CD4-positive, alpha-beta T cell treated with Interleukin-6 for 4 hours (primary cell): ENCODE data around the gene ABTB1.
A peak's percentile ranks its signal among the peaks of the same experiment; 100 is the strongest.
"Not testable (repeated sequence)": the region's sequence is repeated elsewhere in the genome, so short reads cannot be mapped to it uniquely, and the experiment has no call there.

Source experiments
- DNase-seq: peaks from one replicate; pipeline ENCODE4 v3.0.0-alpha.2; 2020; ENCODE audit warnings: mixed read lengths

The ABTB1 gene

DNA sequence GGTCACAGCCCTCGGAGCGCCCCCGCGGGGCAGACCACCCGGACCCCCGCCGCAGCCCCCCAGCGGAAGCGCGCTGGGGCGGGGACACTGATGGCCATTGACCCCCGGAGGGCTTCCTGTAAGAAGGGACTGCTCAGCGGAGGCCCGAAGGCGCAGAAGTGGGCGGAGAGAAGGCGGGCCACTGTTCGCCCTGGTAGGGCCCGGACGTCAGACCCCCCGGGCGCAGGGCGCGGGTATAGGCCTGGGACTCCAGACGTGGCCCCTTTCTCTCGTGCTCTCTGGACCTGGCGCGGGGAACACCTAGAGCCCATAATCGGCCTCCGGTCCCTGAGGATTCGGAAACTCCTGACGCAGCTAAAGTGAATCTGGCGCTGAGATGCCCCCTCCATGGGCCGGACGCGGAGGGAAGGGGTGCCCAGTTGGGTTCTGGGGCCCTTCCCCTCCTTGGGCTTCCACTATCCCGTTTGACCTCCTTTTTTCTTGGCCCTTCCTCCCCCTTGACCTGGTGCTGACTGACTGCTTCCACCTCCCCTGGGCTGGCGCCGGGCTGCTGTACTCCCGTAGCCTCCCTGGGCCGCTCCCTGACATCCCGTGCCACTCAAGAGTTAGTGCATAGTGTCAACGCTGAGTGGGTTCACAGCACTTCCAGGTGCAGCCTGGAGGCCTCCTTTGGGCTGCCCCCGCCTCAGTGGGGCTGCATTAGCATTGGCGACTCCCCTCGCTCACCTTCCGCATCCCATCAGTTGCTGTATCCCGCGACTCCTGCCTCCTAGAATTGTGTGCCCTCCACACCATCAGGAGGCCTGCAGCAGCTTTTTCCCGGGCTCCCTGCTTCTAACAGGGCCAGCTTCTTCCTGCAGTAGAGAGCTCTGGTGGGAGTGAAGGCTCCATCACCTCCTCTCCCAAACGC, 694 bp downstream of the ABTB1 start:
- peak; percentile 71 for DNase-seq

- peak; percentile 34 for DNase-seq
Measured at GRCh38 chr3:127674101-127674721, 1.5 kb downstream of the ABTB1 start.

DNA sequence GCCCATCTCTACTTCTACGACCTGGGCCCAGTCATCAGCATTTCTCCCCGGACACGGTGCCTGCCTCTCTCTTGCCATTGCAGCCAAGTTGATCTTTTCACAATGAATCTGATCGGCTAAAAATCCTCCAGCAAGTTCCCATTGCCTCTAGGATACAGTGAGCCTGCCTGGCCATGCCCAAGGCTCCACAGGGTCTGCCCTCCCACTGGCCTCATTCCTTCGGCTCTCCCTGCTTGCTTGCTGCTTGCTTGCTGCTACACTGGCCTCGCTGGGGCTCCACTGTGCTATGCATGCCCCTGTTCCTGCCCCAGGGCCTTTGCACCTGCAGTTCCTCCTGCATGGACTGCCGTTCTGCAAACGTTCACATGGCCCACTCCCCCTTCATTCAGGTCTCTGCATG, 2.0 kb downstream of the ABTB1 start:
- DNase-seq = no peak

- DNase-seq = no peak
Measured at GRCh38 chr3:127675651-127676391, 3.1 kb downstream of the ABTB1 start.

GRCh38 chr3:127676456-127676855, 3.7 kb downstream of the ABTB1 start:
- DNase-seq = no peak

DNA sequence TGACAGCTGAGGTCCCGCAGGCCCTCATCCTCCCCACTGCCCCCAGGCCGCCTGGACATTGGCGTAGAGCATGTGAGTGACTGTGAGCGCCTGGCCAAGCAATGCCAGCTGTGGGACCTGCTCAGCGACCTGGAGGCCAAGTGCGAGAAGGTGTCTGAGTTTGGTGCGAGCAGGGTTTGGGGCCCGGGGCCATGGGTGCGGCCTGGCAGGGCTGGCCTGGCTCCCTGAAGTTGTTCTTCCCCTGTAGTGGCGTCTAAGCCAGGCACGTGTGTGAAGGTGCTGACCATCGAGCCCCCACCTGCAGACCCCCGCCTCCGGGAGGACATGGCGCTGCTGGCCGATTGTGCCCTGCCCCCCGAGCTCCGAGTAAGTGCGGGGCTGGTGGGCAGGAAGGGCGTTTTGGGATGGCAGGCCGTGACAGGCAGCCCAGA, 4.2 kb downstream of the ABTB1 start:
- DNase-seq = no peak

DNA sequence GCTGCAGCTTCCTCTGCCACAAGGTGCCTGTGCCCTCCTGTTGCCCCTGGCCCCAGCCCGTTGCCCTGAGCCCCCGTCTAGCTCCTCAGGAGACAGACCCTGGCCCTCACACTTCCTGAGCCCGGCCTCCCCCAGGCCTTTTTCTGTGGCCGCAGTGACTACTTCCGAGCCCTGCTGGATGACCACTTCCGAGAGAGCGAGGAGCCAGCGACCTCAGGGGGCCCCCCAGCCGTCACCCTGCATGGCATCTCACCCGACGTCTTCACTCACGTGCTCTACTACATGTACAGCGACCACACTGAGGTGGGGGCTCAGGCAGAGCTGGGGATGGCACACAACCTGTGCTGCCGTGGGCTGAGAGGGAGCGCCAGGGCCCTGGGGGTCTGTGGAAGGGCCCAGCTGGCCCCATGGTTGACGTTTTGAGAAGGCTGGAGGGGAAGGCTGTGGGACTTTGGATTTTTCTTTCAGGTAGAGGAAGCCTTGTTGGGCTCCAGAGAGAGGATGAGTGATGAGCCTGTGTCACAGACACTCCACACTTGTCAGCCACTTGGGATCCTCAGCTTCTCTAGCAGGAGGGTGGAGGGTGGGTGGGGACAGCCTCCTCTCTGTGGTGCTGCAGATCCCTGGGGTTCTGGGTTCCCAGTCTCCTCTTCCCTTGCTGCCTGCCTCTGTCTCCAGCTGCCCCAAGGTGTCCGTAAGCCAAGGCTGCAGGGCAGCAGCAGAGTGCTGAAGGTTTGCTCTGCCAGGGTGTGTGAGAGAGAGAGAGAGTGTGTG, 5.0 kb downstream of the ABTB1 start:
- DNase-seq = no peak

DNA sequence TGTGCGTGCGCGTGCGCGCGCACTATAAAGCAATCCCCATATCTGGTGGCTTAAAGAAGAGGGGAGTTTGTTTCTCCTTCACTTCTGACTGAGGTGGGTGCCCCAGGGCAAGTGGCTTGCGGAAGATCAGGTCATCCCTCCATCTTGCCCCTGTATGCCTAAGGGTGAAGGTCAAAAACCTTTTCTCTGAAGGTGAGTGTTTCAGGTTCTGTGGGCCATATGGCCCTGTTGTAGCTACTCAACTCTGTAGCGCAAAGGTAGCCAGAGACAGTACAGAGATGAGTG, 5.5 kb downstream of the ABTB1 start:
- DNase-seq = no peak

- no peak for DNase-seq
Measured at GRCh38 chr3:127678611-127679533, 6.1 kb downstream of the ABTB1 start.

DNA sequence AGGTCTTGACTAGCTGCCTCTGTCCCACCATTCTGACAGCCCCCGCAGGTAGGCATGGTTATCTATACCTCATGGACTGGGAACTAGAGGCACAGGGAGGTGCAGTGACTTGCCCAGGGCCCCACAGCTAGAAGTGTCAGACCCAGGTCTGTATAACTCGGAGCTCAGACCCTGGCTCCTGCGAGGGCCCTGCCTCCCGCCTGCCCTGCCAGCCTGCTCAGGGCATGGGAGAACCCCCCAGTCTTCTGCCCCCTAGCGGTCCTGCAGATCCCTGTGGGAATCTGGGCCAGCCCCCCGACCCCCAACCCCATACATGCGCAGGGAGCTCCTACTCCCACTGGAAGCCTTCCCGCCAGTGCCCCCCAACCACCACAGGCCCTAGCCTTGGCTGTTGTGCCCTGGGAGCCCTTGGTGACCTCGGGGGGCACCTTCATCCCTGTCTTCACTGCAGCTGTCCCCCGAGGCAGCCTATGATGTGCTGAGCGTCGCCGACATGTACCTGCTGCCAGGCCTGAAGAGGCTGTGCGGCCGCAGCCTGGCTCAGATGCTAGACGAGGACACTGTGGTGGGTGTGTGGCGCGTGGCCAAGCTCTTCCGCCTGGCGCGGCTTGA, 6.9 kb downstream of the ABTB1 start:
- no peak for DNase-seq

DNA sequence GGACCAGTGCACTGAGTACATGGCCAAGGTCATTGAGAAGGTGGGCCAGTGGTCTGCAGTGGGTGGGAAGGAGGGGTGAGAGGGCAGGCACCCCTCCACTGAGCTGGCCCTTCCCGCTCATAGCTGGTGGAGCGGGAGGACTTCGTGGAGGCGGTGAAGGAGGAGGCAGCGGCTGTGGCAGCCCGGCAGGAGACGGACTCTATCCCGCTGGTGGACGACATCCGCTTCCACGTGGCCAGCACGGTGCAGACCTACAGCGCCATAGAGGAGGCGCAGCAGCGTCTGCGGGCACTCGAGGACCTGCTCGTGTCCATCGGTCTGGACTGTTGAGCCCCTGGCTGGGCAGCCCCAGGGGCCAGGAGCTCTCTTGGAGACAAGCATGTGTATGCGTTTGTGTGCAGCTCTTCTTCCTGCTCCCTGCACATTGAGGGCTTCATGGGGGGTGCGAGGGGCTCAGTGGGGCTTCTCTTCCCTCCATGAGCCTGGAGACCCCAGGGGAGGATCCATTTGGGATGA, 7.5 kb downstream of the ABTB1 start:
- no peak for DNase-seq

DNA sequence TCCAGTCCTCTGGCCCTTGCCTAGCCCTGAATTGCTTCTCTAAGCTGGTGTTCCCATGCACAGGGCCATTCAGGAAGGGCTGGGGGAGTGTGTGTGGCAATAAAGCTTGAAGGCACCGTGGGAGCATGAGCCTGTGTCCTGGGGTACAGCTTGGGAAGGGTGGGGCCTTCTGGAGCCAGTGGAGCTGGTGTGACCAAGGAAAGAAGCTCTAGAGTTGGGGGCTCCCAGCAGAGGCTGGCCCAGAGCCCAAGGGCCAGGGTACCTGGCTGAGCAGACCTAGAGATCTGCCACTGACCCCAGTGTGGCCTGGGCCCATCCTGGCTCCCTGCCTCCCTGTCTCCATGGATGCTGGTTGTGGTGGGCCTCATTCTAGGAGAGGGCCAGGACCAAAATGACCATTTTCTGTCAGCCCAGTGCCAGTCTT, 8.1 kb downstream of the ABTB1 start:
- no peak for DNase-seq

DNA sequence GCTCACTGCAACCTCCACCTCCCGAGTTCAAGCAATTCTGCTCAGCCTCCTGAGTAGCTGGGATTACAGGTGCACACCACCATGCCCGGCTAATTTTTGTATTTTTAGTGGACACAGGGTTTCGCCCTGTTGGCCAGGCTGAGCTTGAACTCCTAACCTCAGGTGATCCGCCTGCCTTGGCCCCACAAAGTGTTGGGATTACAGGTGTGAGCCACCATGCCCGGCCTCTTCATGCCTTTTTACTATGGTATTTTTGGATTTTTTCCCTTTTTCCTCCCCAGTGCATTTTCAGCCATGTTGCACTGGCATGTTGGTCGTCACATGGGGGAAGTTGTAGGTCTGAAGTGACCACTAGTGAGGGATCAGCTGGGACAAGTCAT, 9.4 kb downstream of the ABTB1 start:
- not testable (repeated sequence) for DNase-seq

DNA sequence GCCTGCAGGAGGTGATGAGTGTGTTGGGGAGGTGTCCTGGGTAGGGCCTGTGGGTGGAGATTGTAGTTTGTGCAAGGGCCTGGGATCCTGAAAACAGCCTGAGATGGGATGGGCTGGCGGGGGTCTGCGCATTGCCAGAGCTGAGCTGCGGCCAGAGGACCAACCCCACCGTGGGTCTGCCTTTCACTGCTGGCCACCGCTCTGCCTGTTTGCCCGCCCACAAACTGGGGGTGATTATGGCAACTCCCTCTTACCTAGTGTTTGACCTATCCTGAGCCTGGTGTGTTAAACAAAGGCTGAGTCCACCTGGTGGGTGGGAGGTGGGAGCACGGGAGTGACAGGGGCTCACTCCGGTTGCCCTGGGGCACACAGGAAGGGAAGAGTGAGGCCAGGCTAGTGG, 9.8 kb downstream of the ABTB1 start:
- DNase-seq = no peak

- DNase-seq = no peak
Measured at GRCh38 chr3:127684871-127685707, 12.3 kb downstream of the ABTB1 start.

DNA sequence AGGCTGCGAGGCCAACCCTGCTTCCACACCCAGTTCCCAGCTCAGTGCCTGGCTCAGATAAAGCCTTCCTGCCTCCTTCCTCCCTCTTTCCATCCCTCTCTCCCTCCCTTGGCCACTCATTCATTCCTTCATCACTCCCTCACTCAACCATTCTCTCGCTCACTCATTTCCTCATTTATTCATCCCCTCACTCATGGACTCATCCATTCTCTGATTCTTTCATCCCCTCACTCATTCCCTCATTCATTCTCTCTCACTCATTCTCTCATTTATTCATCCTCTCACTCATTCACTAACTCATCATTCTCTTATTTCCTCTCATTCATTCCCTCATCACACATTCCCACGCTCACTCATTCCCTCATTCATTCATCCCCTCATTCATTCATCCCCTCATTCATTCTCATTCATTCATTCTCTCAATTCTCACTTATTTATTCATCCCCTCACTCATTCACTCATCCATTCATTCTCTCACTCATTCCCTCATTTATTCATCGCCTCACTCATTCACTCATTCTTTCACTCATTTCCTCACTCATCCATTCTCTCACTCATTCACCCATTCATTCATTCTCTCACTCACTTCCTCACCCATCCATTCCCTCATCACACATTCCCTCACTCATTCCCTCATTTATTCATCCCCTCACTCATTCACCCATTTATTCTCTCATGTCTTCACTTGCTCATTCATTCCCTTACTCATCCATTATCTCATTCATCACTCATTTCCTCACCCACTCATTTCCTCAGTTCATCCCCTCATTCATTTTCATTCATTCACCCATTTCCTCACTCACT, 13.2 kb downstream of the ABTB1 start:
- no peak for DNase-seq

- no peak for DNase-seq
Measured at GRCh38 chr3:127686512-127686894, 13.8 kb downstream of the ABTB1 start.

GRCh38 chr3:127687228-127687737, 14.5 kb downstream of the ABTB1 start:
- no peak for DNase-seq

DNA sequence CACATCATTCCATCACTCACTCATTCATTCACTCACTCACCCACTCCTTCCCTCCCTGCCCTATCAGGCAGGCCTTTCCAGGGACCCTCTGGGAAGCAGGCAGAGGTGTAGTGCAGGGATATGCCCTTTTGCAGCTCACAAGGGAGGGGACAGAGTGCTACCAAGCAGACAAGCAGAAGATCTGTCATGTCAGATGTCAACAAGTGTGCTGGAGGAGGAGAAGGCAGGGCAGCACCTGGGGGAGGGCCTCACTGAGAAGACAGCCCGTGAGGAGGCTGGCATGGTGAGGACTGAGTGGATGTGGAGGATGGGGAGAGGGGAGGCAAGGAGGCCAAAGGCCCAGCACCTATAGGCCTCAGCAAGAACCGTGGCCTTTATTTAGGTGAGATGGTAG, 15.3 kb downstream of the ABTB1 start:
- DNase-seq = no peak
